H9 (cell line): ENCODE data around the gene IFNL1. TPM values are rescaled to one million over a fixed set of nuclear protein-coding genes. Genes with fewer than 3 reads are reported as not detected.
A peak's percentile ranks its signal among the peaks of the same experiment; 100 is the strongest.
"Not testable (repeated sequence)": the region's sequence is repeated elsewhere in the genome, so short reads cannot be mapped to it uniquely, and the experiment has no call there.

Experiments
- DNase-seq: peaks from one replicate; pipeline ENCODE4 v3.0.0-alpha.2; 2017
- H2AFZ ChIP-seq: one replicate; pipeline ENCODE4 v1.6.1; 2013; ENCODE audit warnings: mild to moderate bottlenecking, low read length, control low read depth, moderate library complexity
- H2AK5ac ChIP-seq: 2 replicates; pipeline ENCODE4 v1.6.1; 2013; ENCODE audit warnings: low read length, control low read depth, mixed read lengths; ENCODE audit not compliant: insufficient read length
- H2BK120ac ChIP-seq: one replicate; pipeline ENCODE4 v1.6.1; 2013; ENCODE audit warnings: low read depth, mild to moderate bottlenecking, low read length, control low read depth, inconsistent platforms; ENCODE audit not compliant: poor library complexity, severe bottlenecking
- H2BK12ac ChIP-seq: 2 replicates; pipeline ENCODE4 v1.6.1; 2013; ENCODE audit warnings: low read length, control low read depth, mixed read lengths, low read depth; ENCODE audit not compliant: insufficient read length
- H2BK15ac ChIP-seq: 2 replicates; pipeline ENCODE4 v1.6.1; 2013; ENCODE audit warnings: low read depth, low read length, control low read depth
- H2BK20ac ChIP-seq: one replicate; pipeline ENCODE4 v1.6.1; 2013; ENCODE audit warnings: low read depth, mild to moderate bottlenecking, low read length, control low read depth, inconsistent platforms; ENCODE audit not compliant: poor library complexity, severe bottlenecking
- H2BK5ac ChIP-seq: 2 replicates; pipeline ENCODE4 v1.6.1; 2013; ENCODE audit warnings: low read length, control low read depth, mixed read lengths; ENCODE audit not compliant: insufficient read length
- H3K14ac ChIP-seq: 2 replicates; pipeline ENCODE4 v1.6.1; 2013; ENCODE audit warnings: low read length, control low read depth; ENCODE audit not compliant: insufficient read depth
- H3K18ac ChIP-seq: 2 replicates; pipeline ENCODE4 v1.6.1; 2013; ENCODE audit warnings: low read depth, mild to moderate bottlenecking, mixed read lengths, low read length, control low read depth; ENCODE audit not compliant: insufficient read length
- H3K23ac ChIP-seq: 2 replicates; pipeline ENCODE4 v1.6.1; 2013; ENCODE audit warnings: low read length, control low read depth, mixed read lengths, low read depth; ENCODE audit not compliant: insufficient read length
- H3K23me2 ChIP-seq: 2 replicates; pipeline ENCODE4 v1.6.1; 2013; ENCODE audit warnings: low read depth, mild to moderate bottlenecking, mixed read lengths, low read length, control low read depth; ENCODE audit not compliant: insufficient read length, poor library complexity, severe bottlenecking
- H3K27ac ChIP-seq: 2 replicates; pipeline ENCODE4 v1.5.1; 2013; ENCODE audit warnings: low read length, control low read depth, mixed read lengths, low read depth; ENCODE audit not compliant: insufficient read length
- H3K27me3 ChIP-seq: 2 replicates; pipeline ENCODE4 v1.6.1; 2013; ENCODE audit warnings: low read length, control low read depth, inconsistent platforms; ENCODE audit not compliant: insufficient read depth
- H3K4ac ChIP-seq: 2 replicates; pipeline ENCODE4 v1.6.1; 2013; ENCODE audit warnings: low read depth, mild to moderate bottlenecking, control low read depth, inconsistent platforms, low read length, moderate library complexity
- H3K4me1 ChIP-seq: 2 replicates; pipeline ENCODE4 v1.6.1; 2013; ENCODE audit warnings: low read length, control low read depth, inconsistent platforms; ENCODE audit not compliant: insufficient read depth
- H3K4me2 ChIP-seq: 2 replicates; pipeline ENCODE4 v1.6.1; 2013; ENCODE audit warnings: low read length, control low read depth, mixed read lengths; ENCODE audit not compliant: insufficient read length, insufficient read depth
- H3K56ac ChIP-seq: 2 replicates; pipeline ENCODE4 v1.6.1; 2013; ENCODE audit warnings: low read depth, mild to moderate bottlenecking, mixed read lengths, low read length, control low read depth; ENCODE audit not compliant: insufficient read length
- H3K79me1 ChIP-seq: 2 replicates; pipeline ENCODE4 v1.6.1; 2013; ENCODE audit warnings: low read depth, mild to moderate bottlenecking, moderate library complexity, low read length, control low read depth, inconsistent platforms; ENCODE audit not compliant: insufficient read depth, poor library complexity, severe bottlenecking
- H3K79me2 ChIP-seq: 2 replicates; pipeline ENCODE4 v1.6.1; 2013; ENCODE audit warnings: low read length, control low read depth, inconsistent platforms; ENCODE audit not compliant: insufficient read depth
- H3K9ac ChIP-seq: 2 replicates; pipeline ENCODE4 v1.6.1; 2013; ENCODE audit warnings: low read length, control low read depth, mixed read lengths; ENCODE audit not compliant: insufficient read length; ENCODE audit errors: extremely low read depth
- H3K9me3 ChIP-seq: one replicate; pipeline ENCODE4 v1.6.1; 2013; ENCODE audit warnings: low read depth, low read length, inconsistent platforms; ENCODE audit not compliant: control insufficient read depth
- H3T11ph ChIP-seq: one replicate; pipeline ENCODE4 v1.6.1; 2013; ENCODE audit warnings: mild to moderate bottlenecking, low read length, control low read depth, inconsistent platforms
- H4K20me1 ChIP-seq: one replicate; pipeline ENCODE4 v1.6.1; 2013; ENCODE audit not compliant: control insufficient read depth, insufficient read length, insufficient read depth
- H4K5ac ChIP-seq: 2 replicates; pipeline ENCODE4 v1.6.1; 2013; ENCODE audit warnings: low read depth, mild to moderate bottlenecking, mixed read lengths, low read length, control low read depth; ENCODE audit not compliant: insufficient read length
- H4K8ac ChIP-seq: replicated peaks from 2 replicates; pipeline ENCODE4 v1.6.1; 2013; ENCODE audit warnings: low read length, control low read depth, mixed read lengths, low read depth; ENCODE audit not compliant: insufficient read length
- H4K91ac ChIP-seq: 2 replicates; pipeline ENCODE4 v1.6.1; 2013; ENCODE audit warnings: low read depth, mild to moderate bottlenecking, moderate library complexity, mixed read lengths, low read length, control low read depth; ENCODE audit not compliant: insufficient read length
- H3K27ac Mint-ChIP-seq, 3 experiments: 2 replicates in 2 of 3; 3 replicates in 1 of 3; pipeline ENCODE4 v1.8.0; 2020 to 2021; ENCODE audit warnings: mixed read lengths in 3 of 3, mild to moderate bottlenecking in 1 of 3, moderate library complexity in 1 of 3
- H3K27me3 Mint-ChIP-seq: 2 replicates; pipeline ENCODE4 v1.8.0; 2021; ENCODE audit warnings: low read depth, mild to moderate bottlenecking, moderate library complexity, mixed read lengths
- H3K36me3 Mint-ChIP-seq, 3 experiments: 2 replicates in 2 of 3; 3 replicates in 1 of 3; pipeline ENCODE4 v1.8.0; 2020 to 2021; ENCODE audit warnings: low read depth in 3 of 3, mixed read lengths in 3 of 3; ENCODE audit not compliant: insufficient read depth in 1 of 3
- H3K4me1 Mint-ChIP-seq, 2 experiments: 2 replicates each; pipeline ENCODE4 v1.8.0; 2020; ENCODE audit warnings: mixed read lengths in 2 of 2
- H3K4me3 Mint-ChIP-seq, 2 experiments: 2 replicates in 1 of 2; 3 replicates in 1 of 2; pipeline ENCODE4 v1.8.0; 2020 to 2021; ENCODE audit warnings: mild to moderate bottlenecking in 2 of 2, mixed read lengths in 2 of 2, moderate library complexity in 1 of 2
- H3K9me3 Mint-ChIP-seq, 2 experiments: 2 replicates in 1 of 2; 3 replicates in 1 of 2; pipeline ENCODE4 v1.8.0; 2020; ENCODE audit warnings: mild to moderate bottlenecking in 2 of 2, mixed read lengths in 2 of 2, moderate library complexity in 1 of 2
- WGBS: extraction: QIAGEN DNeasy Blood & Tissue Kit; methylation state at CpG from one replicate; pipeline ENCODE4 v1.1.7; 2013; ENCODE audit warnings: missing lambda C conversion rate, low lambda C conversion rate, mixed read lengths; ENCODE audit not compliant: insufficient read length; ENCODE audit errors: extremely low coverage; 5-methylcytosine and 5-hydroxymethylcytosine counted together
- total RNA-seq: library from RNA; stranded (reverse); gene quantifications from 2 replicates; pipeline ENCODE4 v1.2.1, GENCODE V29; 2021
- TF ChIP-seq, protein P1 (sequence below): fragments of 200-600 bp; sonication (generic); conservative IDR thresholded peaks from 3 replicates; pipeline ENCODE4 v1.8.0; 2021; ENCODE audit warnings: antibody characterized with exemption, mild to moderate bottlenecking

IFNL1 gene
- total RNA-seq, 1 experiment from 2014 or later = not detected

DNA sequence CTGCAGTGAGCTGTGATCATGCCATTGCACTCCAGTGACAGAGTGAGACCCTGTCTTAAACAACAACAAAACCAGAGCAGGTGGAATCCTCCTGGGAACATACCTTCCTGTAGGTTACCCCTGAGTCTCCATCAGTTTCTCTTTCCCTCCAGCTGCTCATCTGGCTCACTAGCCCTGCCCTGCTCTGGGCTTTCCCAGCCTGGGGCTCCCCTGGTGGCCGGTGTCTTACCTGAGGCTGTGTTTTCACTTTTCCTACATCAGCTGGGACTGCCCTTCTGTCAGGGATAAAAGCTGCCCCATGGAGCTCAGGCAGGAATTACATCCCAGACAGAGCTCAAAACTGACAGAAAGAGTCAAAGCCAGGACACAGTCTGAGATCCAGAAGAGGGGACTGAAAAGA, 28.1 kb upstream of the IFNL1 start, which contains the start of gene IFNL2:
Gene IFNL2 (plus strand): TSS at position 312 of the 400 bp plus-strand sequence. CDS start 173 bp downstream, outside the sequence.
- TF ChIP-seq, protein P1, sequence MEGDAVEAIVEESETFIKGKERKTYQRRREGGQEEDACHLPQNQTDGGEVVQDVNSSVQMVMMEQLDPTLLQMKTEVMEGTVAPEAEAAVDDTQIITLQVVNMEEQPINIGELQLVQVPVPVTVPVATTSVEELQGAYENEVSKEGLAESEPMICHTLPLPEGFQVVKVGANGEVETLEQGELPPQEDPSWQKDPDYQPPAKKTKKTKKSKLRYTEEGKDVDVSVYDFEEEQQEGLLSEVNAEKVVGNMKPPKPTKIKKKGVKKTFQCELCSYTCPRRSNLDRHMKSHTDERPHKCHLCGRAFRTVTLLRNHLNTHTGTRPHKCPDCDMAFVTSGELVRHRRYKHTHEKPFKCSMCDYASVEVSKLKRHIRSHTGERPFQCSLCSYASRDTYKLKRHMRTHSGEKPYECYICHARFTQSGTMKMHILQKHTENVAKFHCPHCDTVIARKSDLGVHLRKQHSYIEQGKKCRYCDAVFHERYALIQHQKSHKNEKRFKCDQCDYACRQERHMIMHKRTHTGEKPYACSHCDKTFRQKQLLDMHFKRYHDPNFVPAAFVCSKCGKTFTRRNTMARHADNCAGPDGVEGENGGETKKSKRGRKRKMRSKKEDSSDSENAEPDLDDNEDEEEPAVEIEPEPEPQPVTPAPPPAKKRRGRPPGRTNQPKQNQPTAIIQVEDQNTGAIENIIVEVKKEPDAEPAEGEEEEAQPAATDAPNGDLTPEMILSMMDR = peak; percentile 21; the same call in 1 of the 3 replicates
- WGBS = no CpG with 5 or more reads among the region's 1 CpG
- not testable (repeated sequence) for H3K23me2 ChIP-seq, H3K27ac ChIP-seq, H3K4ac ChIP-seq, H3T11ph ChIP-seq, H4K20me1 ChIP-seq, H3K18ac ChIP-seq, H3K9me3 Mint-ChIP-seq, H4K5ac ChIP-seq, H3K23ac ChIP-seq, DNase-seq, H2BK20ac ChIP-seq, H2BK15ac ChIP-seq, H4K91ac ChIP-seq, H3K56ac ChIP-seq, H3K4me1 ChIP-seq, H2BK12ac ChIP-seq, H3K14ac ChIP-seq, H3K4me2 ChIP-seq, H3K36me3 Mint-ChIP-seq, H2AK5ac ChIP-seq, H2AFZ ChIP-seq, H2BK5ac ChIP-seq, H3K9me3 ChIP-seq, H3K79me2 ChIP-seq, H3K79me1 ChIP-seq, H3K4me3 Mint-ChIP-seq, H4K8ac ChIP-seq, H2BK120ac ChIP-seq, H3K9ac ChIP-seq, H3K27ac Mint-ChIP-seq
- H3K27me3 ChIP-seq = peaks cover 30% of the 10 kb centered on the region
- Mint-ChIP-seq H3K27me3 (peaks cover 80% of the 10 kb centered on the region), H3K4me1 (peaks cover 4 to 10% of the 10 kb centered on the region in 2 experiments; a peak in 3 of 4 replicates)

DNA sequence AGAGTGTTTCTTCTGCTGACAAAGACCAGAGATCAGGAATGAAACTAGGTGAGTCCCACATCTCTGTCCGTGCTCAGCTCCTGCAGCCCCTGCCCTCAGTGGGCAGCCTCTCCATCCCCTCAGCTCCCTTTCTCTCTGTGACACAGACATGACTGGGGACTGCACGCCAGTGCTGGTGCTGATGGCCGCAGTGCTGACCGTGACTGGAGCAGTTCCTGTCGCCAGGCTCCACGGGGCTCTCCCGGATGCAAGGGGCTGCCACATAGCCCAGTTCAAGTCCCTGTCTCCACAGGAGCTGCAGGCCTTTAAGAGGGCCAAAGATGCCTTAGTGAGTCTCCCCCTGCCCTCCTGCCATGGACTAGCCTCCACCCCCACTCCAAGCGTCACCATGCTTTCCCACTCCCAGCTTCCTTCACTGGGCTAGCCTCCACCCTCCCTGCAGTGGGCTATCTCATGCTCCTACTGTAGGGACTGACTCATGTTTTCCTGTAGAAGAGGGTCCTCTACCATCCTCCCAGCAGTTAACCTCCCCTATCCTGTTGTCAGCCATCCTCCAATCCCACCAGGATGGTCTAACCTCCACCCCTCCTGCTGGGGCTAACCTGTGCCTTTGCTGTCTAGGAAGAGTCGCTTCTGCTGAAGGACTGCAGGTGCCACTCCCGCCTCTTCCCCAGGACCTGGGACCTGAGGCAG, 27.5 kb upstream of the IFNL1 start:
- not testable (repeated sequence) for H3K4ac ChIP-seq, H3K79me1 ChIP-seq, H2BK20ac ChIP-seq, H3T11ph ChIP-seq, H3K79me2 ChIP-seq, H3K9me3 ChIP-seq, H2BK5ac ChIP-seq, H3K23ac ChIP-seq, H3K27ac ChIP-seq, H3K23me2 ChIP-seq, H3K27ac Mint-ChIP-seq, H4K8ac ChIP-seq, H3K14ac ChIP-seq, H2BK120ac ChIP-seq, H3K56ac ChIP-seq, H3K9ac ChIP-seq, H3K18ac ChIP-seq, H3K4me1 ChIP-seq, H4K91ac ChIP-seq, H2AFZ ChIP-seq, H3K4me1 Mint-ChIP-seq, H2AK5ac ChIP-seq, H3K4me3 Mint-ChIP-seq, H2BK15ac ChIP-seq, H3K4me2 ChIP-seq, H2BK12ac ChIP-seq, H4K5ac ChIP-seq, H3K36me3 Mint-ChIP-seq, H3K9me3 Mint-ChIP-seq, H4K20me1 ChIP-seq, DNase-seq
- H3K27me3 ChIP-seq = peaks cover 24% of the 10 kb centered on the region
- H3K27me3 Mint-ChIP-seq = peaks cover 77% of the 10 kb centered on the region
- no CpG with 5 or more reads among the region's 10 CpGs for WGBS
